OCI-LY3 (cell line): Measurements from ENCODE around the gene SMIM21.

Experiments
- H2AFZ ChIP-seq: fragments of 200-600, 300-600 bp; shearing (Covaris generic); 2 replicates; pipeline ENCODE4 v1.6.0; 2014; ENCODE audit warnings: antibody characterized with exemption, low read depth, low read length
- H3K27ac ChIP-seq: fragments of 200-600, 300-600 bp; sonication (generic); 2 replicates; pipeline ENCODE4 v1.5.1; 2014; ENCODE audit warnings: mild to moderate bottlenecking, low read length, moderate library complexity, mixed read lengths
- H3K27me3 ChIP-seq: fragments of 200-600, 300-600 bp; sonication (generic); 2 replicates; pipeline ENCODE4 v1.6.1; 2014; ENCODE audit warnings: low read depth, low read length, mixed read lengths
- H3K36me3 ChIP-seq: fragments of 200-600, 300-600 bp; sonication (generic); replicated peaks from 2 replicates; pipeline ENCODE3; 2014; ENCODE audit warnings: low read depth, low read length, mixed read lengths
- H3K4me1 ChIP-seq: fragments of 300-600, 200-600 bp; sonication (generic); 2 replicates; pipeline ENCODE4 v1.6.1; 2014; ENCODE audit warnings: low read length, mixed read lengths
- H3K4me2 ChIP-seq: fragments of 200-600, 300-600 bp; sonication (generic); 2 replicates; pipeline ENCODE4 v1.6.1; 2014; ENCODE audit warnings: low read length, mixed read lengths
- H3K4me3 ChIP-seq: fragments of 300-600, 200-600 bp; sonication (generic); 2 replicates; pipeline ENCODE4 v1.5.1; 2014; ENCODE audit warnings: antibody characterized with exemption, mild to moderate bottlenecking, low read length, moderate library complexity
- H3K79me2 ChIP-seq: fragments of 300-600, 200-600 bp; shearing (Covaris generic); 2 replicates; pipeline ENCODE4 v1.6.1; 2014; ENCODE audit warnings: mild to moderate bottlenecking, low read length, mixed read lengths
- H3K9ac ChIP-seq: fragments of 300-600, 200-600 bp; shearing (Covaris generic); 2 replicates; pipeline ENCODE4 v1.6.0; 2014; ENCODE audit warnings: mild to moderate bottlenecking, low read length, moderate library complexity
- H3K9me3 ChIP-seq: fragments of 200-600, 300-600 bp; shearing (Covaris generic); 2 replicates; pipeline ENCODE4 v1.6.1; 2014; ENCODE audit warnings: low read length, mixed read lengths; ENCODE audit not compliant: insufficient read depth
- H4K20me1 ChIP-seq: fragments of 200-600, 300-600 bp; sonication (generic); 2 replicates; pipeline ENCODE4 v1.6.1; 2016; ENCODE audit warnings: low read length, mixed read lengths; ENCODE audit not compliant: insufficient read depth
- EZH2phosphoT487 ChIP-seq: fragments of 200-600 bp; shearing (Covaris generic); IDR thresholded peaks from 2 replicates; pipeline ENCODE4 v1.6.1; 2018; ENCODE audit warnings: antibody characterized with exemption, mixed run types, low read depth
- TF ChIP-seq, protein P1 (sequence below): fragments of 200-600, 300-600 bp; sonication (generic); IDR thresholded peaks from 2 replicates; pipeline ENCODE4 v1.5.1; 2014; ENCODE audit warnings: antibody characterized with exemption, low read length, low read depth

The SMIM21 gene

DNA sequence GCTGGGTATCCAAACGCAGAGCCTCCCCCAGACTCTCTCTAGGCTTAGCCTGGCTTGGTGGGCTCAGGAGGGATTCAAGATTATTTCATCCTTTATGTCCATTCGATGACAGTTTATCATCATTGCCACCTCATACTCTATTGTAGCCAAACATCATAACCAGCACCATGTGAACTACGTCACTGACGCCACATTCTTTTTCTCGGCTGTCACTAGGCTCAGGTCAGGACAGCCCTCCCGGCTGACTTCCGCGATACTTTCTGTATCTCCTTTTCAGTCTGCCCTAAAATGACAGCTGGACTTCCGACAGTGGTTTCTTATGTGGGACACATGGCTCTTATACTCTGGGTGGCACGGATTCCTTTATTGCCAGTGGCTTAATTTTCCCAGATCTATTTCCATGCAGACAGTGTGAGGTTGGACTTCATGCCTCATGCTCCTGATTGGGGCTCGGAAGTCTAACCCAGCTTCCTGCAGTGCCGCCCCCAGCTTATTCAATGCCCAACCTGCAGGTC lies 39.8 kb upstream of the SMIM21 start:
- Histone ChIP-seq H3K9ac (no peak overlapping the region), H3K36me3 (no peaks in the 10 kb centered on the region), H3K4me3 (no peak overlapping the region), H3K4me2 (no peak overlapping the region), H3K27ac (no peak overlapping the region), H3K9me3 (no peaks in the 10 kb centered on the region), H2AFZ (no peak overlapping the region), H3K27me3 (no peaks in the 10 kb centered on the region), H3K4me1 (no peaks in the 10 kb centered on the region), H4K20me1 (no peaks in the 10 kb centered on the region), H3K79me2 (no peaks in the 10 kb centered on the region)
- TF ChIP-seq EZH2phosphoT487, result no peak
- TF ChIP-seq, protein P1, sequence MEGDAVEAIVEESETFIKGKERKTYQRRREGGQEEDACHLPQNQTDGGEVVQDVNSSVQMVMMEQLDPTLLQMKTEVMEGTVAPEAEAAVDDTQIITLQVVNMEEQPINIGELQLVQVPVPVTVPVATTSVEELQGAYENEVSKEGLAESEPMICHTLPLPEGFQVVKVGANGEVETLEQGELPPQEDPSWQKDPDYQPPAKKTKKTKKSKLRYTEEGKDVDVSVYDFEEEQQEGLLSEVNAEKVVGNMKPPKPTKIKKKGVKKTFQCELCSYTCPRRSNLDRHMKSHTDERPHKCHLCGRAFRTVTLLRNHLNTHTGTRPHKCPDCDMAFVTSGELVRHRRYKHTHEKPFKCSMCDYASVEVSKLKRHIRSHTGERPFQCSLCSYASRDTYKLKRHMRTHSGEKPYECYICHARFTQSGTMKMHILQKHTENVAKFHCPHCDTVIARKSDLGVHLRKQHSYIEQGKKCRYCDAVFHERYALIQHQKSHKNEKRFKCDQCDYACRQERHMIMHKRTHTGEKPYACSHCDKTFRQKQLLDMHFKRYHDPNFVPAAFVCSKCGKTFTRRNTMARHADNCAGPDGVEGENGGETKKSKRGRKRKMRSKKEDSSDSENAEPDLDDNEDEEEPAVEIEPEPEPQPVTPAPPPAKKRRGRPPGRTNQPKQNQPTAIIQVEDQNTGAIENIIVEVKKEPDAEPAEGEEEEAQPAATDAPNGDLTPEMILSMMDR, result no peak

DNA sequence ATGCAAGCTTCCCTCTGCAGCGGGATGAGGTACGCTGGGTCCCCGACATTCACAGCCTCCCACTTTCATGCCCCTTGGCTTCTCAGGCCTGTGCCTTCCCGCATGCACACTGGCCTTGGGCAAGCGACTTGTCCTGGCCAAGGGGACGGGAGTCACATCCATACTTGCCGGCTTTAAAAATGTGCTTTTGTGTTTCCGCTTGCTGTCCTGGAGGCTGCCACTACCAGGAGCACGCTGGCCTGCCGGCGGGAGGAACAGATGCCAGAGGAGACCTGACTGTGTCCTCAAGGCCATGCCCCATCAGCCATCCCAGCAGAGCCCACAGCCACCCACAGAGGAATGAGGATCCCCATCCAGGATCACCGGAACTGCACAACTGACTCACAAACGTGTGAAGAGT lies 36.9 kb upstream of the SMIM21 start:
- Histone ChIP-seq H3K9me3 (peaks cover 6% of the 10 kb centered on the region), H3K4me3 (no peak overlapping the region), H3K27me3 (no peaks in the 10 kb centered on the region), H3K27ac (no peak overlapping the region), H3K4me2 (no peak overlapping the region), H4K20me1 (no peaks in the 10 kb centered on the region), H2AFZ (no peak overlapping the region), H3K9ac (no peak overlapping the region), H3K4me1 (no peaks in the 10 kb centered on the region), H3K79me2 (no peaks in the 10 kb centered on the region), H3K36me3 (no peaks in the 10 kb centered on the region)
- TF ChIP-seq EZH2phosphoT487, result no peak
- TF ChIP-seq, protein P1, result no peak

DNA sequence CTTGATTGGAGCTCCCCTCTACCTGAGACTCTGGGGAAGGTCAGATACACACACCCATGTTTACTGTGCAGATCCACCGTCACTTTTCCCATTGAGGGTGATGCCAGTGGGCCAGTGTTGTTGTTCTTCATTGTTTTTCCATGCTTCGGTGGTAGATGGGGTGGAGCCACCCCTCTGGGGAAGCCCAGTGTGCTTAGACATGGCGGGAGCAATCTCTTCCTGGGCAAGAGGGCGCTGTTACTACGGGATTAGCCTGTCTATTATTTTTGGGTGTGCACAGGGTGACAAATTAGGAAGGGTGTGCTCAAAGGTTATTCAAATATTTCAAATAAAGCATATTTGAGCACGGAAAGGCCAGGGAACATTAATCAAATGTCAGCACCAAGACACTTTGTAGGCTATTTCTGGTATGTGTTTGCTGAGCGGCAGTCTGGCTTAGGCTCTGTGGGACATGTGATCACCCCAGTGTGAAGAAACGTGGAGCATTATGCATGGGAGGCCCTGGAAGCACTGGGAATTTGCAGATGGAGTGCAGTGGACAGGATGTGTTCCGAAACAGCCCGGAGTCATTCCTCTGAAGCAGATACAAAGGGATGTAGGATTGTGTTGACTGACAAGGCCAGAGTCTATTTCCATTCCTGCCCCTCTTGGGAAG lies 34.8 kb upstream of the SMIM21 start:
- TF ChIP-seq EZH2phosphoT487, result no peak
- TF ChIP-seq, protein P1, result 0 out of 2 replicates have a peak, but pooled peaks have one; percentile 4
- no peaks in the 10 kb centered on the region for H3K36me3 ChIP-seq
- no peaks in the 10 kb centered on the region for H4K20me1 ChIP-seq
- no peak overlapping the region for H2AFZ ChIP-seq
- no peak overlapping the region for H3K4me2 ChIP-seq
- H3K27me3 ChIP-seq, result no peaks in the 10 kb centered on the region
- H3K9ac ChIP-seq, result no peak overlapping the region
- H3K27ac ChIP-seq, result no peak overlapping the region
- no peak overlapping the region for H3K4me3 ChIP-seq
- H3K79me2 ChIP-seq, result no peaks in the 10 kb centered on the region
- no peaks in the 10 kb centered on the region for H3K4me1 ChIP-seq
- peaks cover 24% of the 10 kb centered on the region for H3K9me3 ChIP-seq

DNA sequence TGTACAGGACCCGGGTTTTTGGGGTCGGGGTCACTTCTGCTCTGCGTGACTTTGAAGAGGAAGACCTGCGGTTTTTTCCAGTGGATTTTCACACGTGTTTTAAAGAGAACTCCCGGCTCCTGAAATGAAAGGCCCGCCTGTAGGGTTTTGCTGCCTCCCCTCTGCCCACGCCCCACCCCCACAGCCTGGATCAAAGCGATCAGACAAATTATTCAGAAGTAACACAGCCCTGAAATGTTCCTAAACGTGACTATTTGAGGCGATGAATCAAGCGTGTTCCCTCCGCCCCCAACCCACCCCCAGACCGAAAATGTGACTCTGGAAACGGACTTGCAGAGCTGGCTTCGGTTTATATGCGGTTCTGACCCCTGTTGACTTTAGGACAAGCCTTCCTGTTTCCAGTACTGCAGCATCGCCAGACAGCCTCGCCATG lies 28.7 kb upstream of the SMIM21 start:
- Histone ChIP-seq H4K20me1 (no peaks in the 10 kb centered on the region), H2AFZ (no peak overlapping the region), H3K27ac (no peak overlapping the region), H3K79me2 (no peaks in the 10 kb centered on the region), H3K9ac (no peak overlapping the region), H3K4me1 (no peaks in the 10 kb centered on the region), H3K36me3 (no peaks in the 10 kb centered on the region), H3K4me2 (no peak overlapping the region), H3K9me3 (peaks cover 24% of the 10 kb centered on the region), H3K27me3 (no peaks in the 10 kb centered on the region), H3K4me3 (no peak overlapping the region)
- TF ChIP-seq, protein P1, result no peak
- TF ChIP-seq EZH2phosphoT487, result no peak
